H1 (cell line): ENCODE measurements around the gene ST8SIA5. TPM values are rescaled to one million over a fixed set of nuclear protein-coding genes. Genes with fewer than 3 reads are reported as not detected.

Source experiments
- SAP30 ChIP-seq: fragments of 300-600 bp; sonication (generic); IDR thresholded peaks from 2 replicates; pipeline ENCODE4 v1.7.1; 2012; ENCODE audit warnings: low read length, moderate library complexity, mild to moderate bottlenecking, inconsistent platforms; ENCODE audit not compliant: insufficient read depth, insufficient replicate concordance
- polyA plus RNA-seq, 7 experiments: library from polyadenylated mRNA; depleted of rRNA in 3 of 7; stranded (reverse) in 5 of 7; unstranded in 2 of 7; fragments of >200 nt in 5 of 7; fragments of 200-250 nt in 2 of 7; gene quantifications; 1 replicate in 5 of 7; 2 replicates in 1 of 7; 4 replicates in 1 of 7; pipeline versions ENCODE4 v1.2.1 to v1.2.3, GENCODE V29; 2011 to 2013; ENCODE audit warnings: missing spikeins in 2 of 7, mixed read lengths in 2 of 7
- total RNA-seq: library from RNA; stranded (reverse); fragmentation: NEBNext Ultra II Directional; extraction: Animal tissue kit (Norgen Biotek cat#: 25700); gene quantifications from 2 replicates; pipeline ENCODE4 v1.2.1, GENCODE V29; 2021

ST8SIA5 gene
- total and polyA plus RNA-seq, 2 of the 8 experiments (the other 6 are each of a cell fraction or from before 2014, with no cell fraction given), result 2.4 to 6.3 TPM

DNA sequence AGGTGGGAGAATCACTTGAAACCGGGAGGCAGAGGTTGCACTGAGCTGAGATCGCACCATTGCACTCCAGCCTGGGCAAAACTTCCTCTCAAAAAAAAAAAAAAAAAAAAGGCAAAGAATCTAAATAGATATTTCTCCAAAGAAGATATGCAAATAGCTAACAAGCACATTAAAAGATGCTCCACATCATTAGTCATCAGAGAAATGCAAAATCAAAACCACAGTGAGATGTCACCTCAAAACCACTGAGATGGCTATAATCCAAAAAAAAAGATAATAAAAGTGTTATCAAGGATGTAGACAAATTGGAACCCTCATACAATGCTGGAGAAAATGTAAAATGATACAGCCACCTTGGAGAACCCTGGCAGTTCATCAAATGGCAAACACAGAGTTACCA, 8.4 kb downstream of the ST8SIA5 start (continued):
- TF ChIP-seq SAP30, result no peak
